IMR-90 (cell line): ENCODE data around the gene TOMM40L.

Source experiments
- BHLHE40 ChIP-seq: fragments of 150-350 bp; IDR thresholded peaks from 2 replicates; pipeline ENCODE4 v1.6.1; 2016; ENCODE audit warnings: mild to moderate bottlenecking, low read depth, low read length
- CHD1 ChIP-seq: IDR thresholded peaks from 2 replicates; pipeline ENCODE4 v1.6.1; 2012; ENCODE audit warnings: low read depth, low read length, improper control_type of control experiment
- FOS ChIP-seq: fragments of 150-350 bp; IDR thresholded peaks from 2 replicates; pipeline ENCODE4 v1.6.1; 2016; ENCODE audit warnings: low read depth, low read length
- MXI1 ChIP-seq: IDR thresholded peaks from 2 replicates; pipeline ENCODE4 v1.6.1; 2012; ENCODE audit warnings: low read depth, mild to moderate bottlenecking, low read length, moderate library complexity, borderline replicate concordance
- POLR2A ChIP-seq: IDR thresholded peaks from 2 replicates; pipeline ENCODE4 v1.6.1; 2012; ENCODE audit warnings: mild to moderate bottlenecking, low read depth, low read length
- RAD21 ChIP-seq: IDR thresholded peaks from 2 replicates; pipeline ENCODE4 v1.6.1; 2012; ENCODE audit warnings: low read length, improper control_type of control experiment
- SMC3 ChIP-seq: fragments of 150-350 bp; IDR thresholded peaks from 2 replicates; pipeline ENCODE4 v1.6.1; 2016; ENCODE audit warnings: low read depth, mild to moderate bottlenecking, antibody characterized with exemption, low read length, moderate library complexity
- TF ChIP-seq, protein P1 (sequence below): conservative IDR thresholded peaks from 2 replicates; pipeline ENCODE4 v1.5.1; 2012; ENCODE audit warnings: mild to moderate bottlenecking, low read depth, low read length, improper control_type of control experiment
- TF ChIP-seq, protein P2 (sequence below): fragments of 150-350 bp; IDR thresholded peaks from 2 replicates; pipeline ENCODE4 v1.6.1; 2017; ENCODE audit warnings: mild to moderate bottlenecking, antibody characterized with exemption, low read length, low read depth
- TF ChIP-seq, protein P3 (sequence below): fragments of 150-350 bp; IDR thresholded peaks from 2 replicates; pipeline ENCODE4 v1.6.1; 2016; ENCODE audit warnings: low read depth, mild to moderate bottlenecking, low read length, moderate library complexity, borderline replicate concordance

DNA sequence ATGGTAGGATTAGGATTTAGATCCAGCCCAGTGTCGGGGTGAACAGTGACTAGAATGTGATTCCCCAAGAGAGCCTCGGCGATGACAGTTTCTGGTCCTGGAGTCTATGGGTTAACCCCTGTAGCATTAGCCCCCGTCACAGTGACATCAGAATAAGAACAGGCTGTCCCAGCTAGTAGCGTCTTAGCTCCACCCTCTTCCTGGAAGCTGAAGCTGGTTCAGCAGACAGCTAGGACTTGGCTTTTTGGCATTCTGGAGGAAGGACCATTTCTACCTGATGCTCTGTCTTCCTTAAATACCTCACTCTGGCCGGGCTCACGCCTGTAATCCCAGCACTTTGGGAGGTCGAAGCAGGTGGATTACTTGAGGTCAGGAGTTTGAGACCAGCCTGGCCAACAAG lies 18.7 kb upstream of the TOMM40L start:
- no peak for TF ChIP-seq POLR2A
- TF ChIP-seq, protein P1, sequence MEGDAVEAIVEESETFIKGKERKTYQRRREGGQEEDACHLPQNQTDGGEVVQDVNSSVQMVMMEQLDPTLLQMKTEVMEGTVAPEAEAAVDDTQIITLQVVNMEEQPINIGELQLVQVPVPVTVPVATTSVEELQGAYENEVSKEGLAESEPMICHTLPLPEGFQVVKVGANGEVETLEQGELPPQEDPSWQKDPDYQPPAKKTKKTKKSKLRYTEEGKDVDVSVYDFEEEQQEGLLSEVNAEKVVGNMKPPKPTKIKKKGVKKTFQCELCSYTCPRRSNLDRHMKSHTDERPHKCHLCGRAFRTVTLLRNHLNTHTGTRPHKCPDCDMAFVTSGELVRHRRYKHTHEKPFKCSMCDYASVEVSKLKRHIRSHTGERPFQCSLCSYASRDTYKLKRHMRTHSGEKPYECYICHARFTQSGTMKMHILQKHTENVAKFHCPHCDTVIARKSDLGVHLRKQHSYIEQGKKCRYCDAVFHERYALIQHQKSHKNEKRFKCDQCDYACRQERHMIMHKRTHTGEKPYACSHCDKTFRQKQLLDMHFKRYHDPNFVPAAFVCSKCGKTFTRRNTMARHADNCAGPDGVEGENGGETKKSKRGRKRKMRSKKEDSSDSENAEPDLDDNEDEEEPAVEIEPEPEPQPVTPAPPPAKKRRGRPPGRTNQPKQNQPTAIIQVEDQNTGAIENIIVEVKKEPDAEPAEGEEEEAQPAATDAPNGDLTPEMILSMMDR, result no peak
- TF ChIP-seq, protein P2, sequence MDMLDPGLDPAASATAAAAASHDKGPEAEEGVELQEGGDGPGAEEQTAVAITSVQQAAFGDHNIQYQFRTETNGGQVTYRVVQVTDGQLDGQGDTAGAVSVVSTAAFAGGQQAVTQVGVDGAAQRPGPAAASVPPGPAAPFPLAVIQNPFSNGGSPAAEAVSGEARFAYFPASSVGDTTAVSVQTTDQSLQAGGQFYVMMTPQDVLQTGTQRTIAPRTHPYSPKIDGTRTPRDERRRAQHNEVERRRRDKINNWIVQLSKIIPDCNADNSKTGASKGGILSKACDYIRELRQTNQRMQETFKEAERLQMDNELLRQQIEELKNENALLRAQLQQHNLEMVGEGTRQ, result no peak
- TF ChIP-seq BHLHE40, result no peak
- no peak for TF ChIP-seq FOS
- TF ChIP-seq CHD1, result no peak
- no peak for TF ChIP-seq SMC3
- TF ChIP-seq, protein P3, sequence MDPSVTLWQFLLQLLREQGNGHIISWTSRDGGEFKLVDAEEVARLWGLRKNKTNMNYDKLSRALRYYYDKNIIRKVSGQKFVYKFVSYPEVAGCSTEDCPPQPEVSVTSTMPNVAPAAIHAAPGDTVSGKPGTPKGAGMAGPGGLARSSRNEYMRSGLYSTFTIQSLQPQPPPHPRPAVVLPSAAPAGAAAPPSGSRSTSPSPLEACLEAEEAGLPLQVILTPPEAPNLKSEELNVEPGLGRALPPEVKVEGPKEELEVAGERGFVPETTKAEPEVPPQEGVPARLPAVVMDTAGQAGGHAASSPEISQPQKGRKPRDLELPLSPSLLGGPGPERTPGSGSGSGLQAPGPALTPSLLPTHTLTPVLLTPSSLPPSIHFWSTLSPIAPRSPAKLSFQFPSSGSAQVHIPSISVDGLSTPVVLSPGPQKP, result no peak
- no peak for TF ChIP-seq MXI1
- TF ChIP-seq RAD21, result no peak
